ENCODE results near the gene TPD52L1.

GRCh38 chr6:125255201-125255600, 101.6 kb downstream of the TPD52L1 start:
- TF ChIP-seq CTCF (IDR thresholded peaks at IDR 0.05; ENCODE audit: low read depth, low read length) (no peak), EZH2phosphoT487 (IDR thresholded peaks at IDR 0.05; ENCODE audit: low read depth) (no peak)

Data from OCI-LY3 (cell line).